Frontal cortex (tissue), 4 donors: ENCODE data around the gene ATP2B3. TPM values are rescaled to one million over a fixed set of nuclear protein-coding genes. Genes with fewer than 3 reads are reported as not detected.

Source experiments
- DNase-seq, 2 donors: peaks; one replicate each; pipeline ENCODE4 v3.0.0; 2012; ENCODE audit warnings: low spot score in 2 of 2
- FAIRE-seq: peaks from 2 replicates; lab custom pipeline; 2012; peaks lifted over from hg19 to GRCh38; lab: Jason Lieb, UNC
- total RNA-seq: library from RNA; depleted of rRNA; stranded (reverse); fragments of >200 nt; gene quantifications from one replicate; pipeline ENCODE4 v1.2.3, GENCODE V29; 2014
- donor health status: control.
- donor health status: control.
- donor health status: control.

Gene ATP2B3
- total RNA-seq = 7.3 TPM

- FAIRE-seq = no peak
- DNase-seq = no peak
Measured at GRCh38 chrX:153517423-153517822, at the start of gene ATP2B3. ATP2B3 (plus strand) TSS chrX:153517642; CDS start chrX:153536248, 18,606 bp downstream.

GRCh38 chrX:153468008-153468580 lies 49.3 kb upstream of the ATP2B3 start:
- FAIRE-seq = no peak
- no peak for DNase-seq

GRCh38 chrX:153469811-153470410 lies 47.5 kb upstream of the ATP2B3 start:
- DNase-seq (no peak), FAIRE-seq (no peak)

GRCh38 chrX:153470411-153471363 lies 46.8 kb upstream of the ATP2B3 start, which contains the start of gene HAUS7:
HAUS7 (minus strand) TSS chrX:153470576; CDS start chrX:153470557, 19 bp downstream.
- FAIRE-seq (no peak), DNase-seq (peak; percentile 89 to 90)

GRCh38 chrX:153471663-153472280 lies 45.7 kb upstream of the ATP2B3 start:
- FAIRE-seq (no peak), DNase-seq (no peak)

GRCh38 chrX:153473126-153473525 lies 44.3 kb upstream of the ATP2B3 start:
- no peak for FAIRE-seq
- DNase-seq = no peak

GRCh38 chrX:153474266-153474665 lies 43.2 kb upstream of the ATP2B3 start:
- DNase-seq = no peak
- no peak for FAIRE-seq

GRCh38 chrX:153474718-153475117 lies 42.7 kb upstream of the ATP2B3 start:
- FAIRE-seq = no peak
- peak; percentile 63 to 72 for DNase-seq

GRCh38 chrX:153475271-153475670 lies 42.2 kb upstream of the ATP2B3 start:
- no peak for FAIRE-seq

GRCh38 chrX:153475751-153476281 lies 41.6 kb upstream of the ATP2B3 start:
- FAIRE-seq = no peak

More at GRCh38 chrX:153475271-153475670, 42.2 kb upstream of the ATP2B3 start:
- DNase-seq = no peak

GRCh38 chrX:153476666-153477363 lies 40.6 kb upstream of the ATP2B3 start:
- FAIRE-seq (no peak), DNase-seq (no peak)

More at GRCh38 chrX:153475751-153476281, 41.6 kb upstream of the ATP2B3 start:
- no peak for DNase-seq

- no peak for FAIRE-seq
- no peak for DNase-seq
Measured at GRCh38 chrX:153477364-153477857, 40.0 kb upstream of the ATP2B3 start.

- FAIRE-seq = no peak
Measured at GRCh38 chrX:153477901-153478300, 39.5 kb upstream of the ATP2B3 start.

GRCh38 chrX:153478746-153479145 lies 38.7 kb upstream of the ATP2B3 start:
- DNase-seq = peak in 1 of 2 donors; percentile 63
- no peak for FAIRE-seq

More at GRCh38 chrX:153477901-153478300, 39.5 kb upstream of the ATP2B3 start:
- no peak for DNase-seq

GRCh38 chrX:153481043-153481442 lies 36.4 kb upstream of the ATP2B3 start:
- no peak for FAIRE-seq
- DNase-seq = no peak

- DNase-seq = no peak
- FAIRE-seq = no peak
Measured at GRCh38 chrX:153482376-153483015, 34.9 kb upstream of the ATP2B3 start.

GRCh38 chrX:153485396-153486080 lies 31.9 kb upstream of the ATP2B3 start:
- FAIRE-seq = no peak

GRCh38 chrX:153486171-153486570 lies 31.3 kb upstream of the ATP2B3 start:
- FAIRE-seq (no peak), DNase-seq (no peak)

More at GRCh38 chrX:153485396-153486080, 31.9 kb upstream of the ATP2B3 start:
- no peak for DNase-seq
